ENCODE results near the gene THSD4.

THSD4 gene

GRCh38 chr15:71114887-71115566 lies at the start of gene THSD4:
THSD4 (plus strand) TSS chr15:71115471.
- DNase-seq (ENCODE audit: low read depth in 2 of 2): peak in 1 of 2 donors; percentile 10

DNA sequence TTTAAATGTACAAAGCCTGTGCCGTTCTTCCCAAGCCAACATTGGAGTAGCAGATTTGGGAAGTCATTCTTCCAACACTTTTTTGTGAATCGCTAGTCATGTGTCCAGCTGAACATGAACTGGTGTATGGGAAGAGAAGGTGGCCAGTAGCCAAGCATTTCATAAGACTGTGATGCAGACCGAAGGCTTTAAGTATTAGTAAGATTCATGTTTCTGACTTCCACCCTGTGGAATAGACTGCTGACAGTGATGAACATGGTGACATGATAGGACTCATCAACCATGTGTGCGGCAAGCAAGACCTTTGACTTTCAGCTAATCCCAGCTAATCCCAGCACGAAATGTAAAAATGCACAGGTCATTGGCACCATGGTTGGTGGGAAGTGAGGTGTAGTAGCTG lies 48.3 kb upstream of the THSD4 start:
- DNase-seq (ENCODE audit: low read depth in 2 of 2): no peak

- no peak for DNase-seq (ENCODE audit: low read depth in 2 of 2)
Measured at GRCh38 chr15:71069693-71070092, 45.6 kb upstream of the THSD4 start.

GRCh38 chr15:71071529-71071928 lies 43.7 kb upstream of the THSD4 start:
- no peak for DNase-seq (ENCODE audit: low read depth in 2 of 2)

DNA sequence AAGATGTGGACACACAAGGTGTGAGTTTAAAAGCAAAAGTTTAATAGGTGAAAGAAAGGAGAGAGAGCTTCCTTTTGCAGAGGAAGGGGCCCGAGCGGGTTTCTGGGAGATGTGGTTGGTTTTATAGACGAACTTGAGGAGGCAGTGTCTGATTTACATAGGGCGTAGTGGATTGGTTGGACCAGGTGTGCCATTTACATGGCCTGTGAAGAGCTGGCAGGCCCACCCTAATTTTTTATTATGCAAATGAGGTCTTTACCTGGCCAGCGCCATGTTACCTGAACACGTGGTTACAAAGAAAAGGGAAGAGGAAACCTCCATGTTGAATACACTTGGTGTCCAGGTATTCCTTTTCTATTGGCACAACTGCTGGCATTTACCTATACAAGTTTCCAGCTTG lies 42.8 kb upstream of the THSD4 start:
- DNase-seq (ENCODE audit: low read depth in 2 of 2): no peak

DNA sequence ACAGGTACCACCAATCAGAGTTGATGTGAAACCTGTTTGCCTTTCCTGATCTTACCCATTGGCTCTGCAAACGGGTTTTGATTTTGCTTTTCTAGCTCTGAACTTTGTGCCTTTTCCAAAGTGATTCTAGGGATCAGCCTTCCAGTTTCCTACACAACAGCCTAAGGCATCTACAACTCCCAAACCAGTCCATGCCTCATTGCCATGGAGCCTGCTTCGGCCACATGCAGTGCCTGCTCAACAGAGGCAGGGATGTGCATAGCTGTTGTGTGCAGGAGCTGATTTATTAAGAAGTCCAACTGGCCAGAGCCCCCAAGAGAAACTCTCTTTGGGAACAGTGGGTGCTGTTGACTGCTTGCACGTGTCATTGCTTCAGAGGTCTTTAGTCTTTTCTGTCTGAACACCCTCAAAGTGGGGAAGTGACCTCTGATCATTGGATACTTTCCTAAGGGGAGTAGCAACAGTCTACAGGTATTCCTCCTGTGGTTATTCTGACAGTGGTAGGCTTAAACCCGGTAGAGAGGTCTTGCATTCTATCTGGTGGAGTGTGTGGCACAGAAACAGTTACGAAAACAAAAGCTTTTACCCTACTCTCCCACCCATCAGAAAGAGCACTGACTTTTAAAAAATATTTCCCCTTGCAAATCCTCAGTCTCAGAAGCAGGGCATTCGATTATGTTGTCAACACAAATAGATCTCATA lies 36.6 kb upstream of the THSD4 start:
- no peak for DNase-seq (ENCODE audit: low read depth in 2 of 2)

DNA sequence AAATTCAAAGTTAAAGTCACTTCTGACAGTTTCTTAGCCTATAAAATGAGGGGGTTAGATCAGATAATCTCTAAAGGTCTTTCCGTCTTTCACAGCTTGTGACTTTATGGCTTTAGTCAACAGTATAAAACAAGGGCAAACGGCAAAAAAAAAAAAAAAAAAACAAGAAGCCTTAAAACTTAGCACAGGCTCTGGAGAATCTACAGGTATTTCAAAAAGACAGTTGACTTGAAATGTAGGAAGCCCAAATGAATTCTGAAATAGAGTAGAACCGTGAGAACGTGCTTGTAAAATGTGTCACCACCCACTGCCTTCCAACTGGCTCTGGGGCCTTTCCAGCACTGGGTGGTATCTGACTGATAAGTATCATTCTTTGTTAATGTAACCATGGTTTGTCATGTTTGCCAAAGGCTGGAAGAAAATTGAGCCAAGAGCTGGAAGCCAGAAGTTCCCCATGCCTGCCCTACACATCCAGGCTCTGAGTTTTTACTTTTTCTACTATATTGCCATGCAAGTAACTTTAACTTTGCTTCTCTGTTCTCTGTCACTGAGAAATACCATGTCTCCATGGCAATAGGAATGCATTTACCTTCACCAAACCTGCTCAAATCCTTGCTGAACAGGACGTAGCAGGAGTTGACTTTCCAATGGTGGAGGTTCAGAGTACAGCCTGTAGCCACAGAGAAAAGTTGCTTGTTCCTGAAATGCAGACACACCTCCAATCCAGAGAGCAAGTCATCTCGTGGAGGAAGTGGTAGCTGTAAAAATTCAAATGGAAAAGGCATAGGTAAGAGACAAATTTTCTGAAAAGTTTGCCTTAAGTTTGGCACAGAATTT lies 35.8 kb upstream of the THSD4 start:
- no peak for DNase-seq (ENCODE audit: low read depth in 2 of 2)

- no peak for DNase-seq (ENCODE audit: low read depth in 2 of 2)
Measured at GRCh38 chr15:71080166-71080565, 35.1 kb upstream of the THSD4 start.

- no peak for DNase-seq (ENCODE audit: low read depth in 2 of 2)
Measured at GRCh38 chr15:71080705-71081104, 34.6 kb upstream of the THSD4 start.

GRCh38 chr15:71082803-71083202 lies 32.5 kb upstream of the THSD4 start:
- DNase-seq (ENCODE audit: low read depth in 2 of 2): no peak

- no peak for DNase-seq (ENCODE audit: low read depth in 2 of 2)
Measured at GRCh38 chr15:71083349-71083748, 31.9 kb upstream of the THSD4 start.

- no peak for DNase-seq (ENCODE audit: low read depth in 2 of 2)
Measured at GRCh38 chr15:71084264-71084663, 31.0 kb upstream of the THSD4 start.

- no peak for DNase-seq (ENCODE audit: low read depth in 2 of 2)
Measured at GRCh38 chr15:71085809-71086208, 29.5 kb upstream of the THSD4 start.

DNA sequence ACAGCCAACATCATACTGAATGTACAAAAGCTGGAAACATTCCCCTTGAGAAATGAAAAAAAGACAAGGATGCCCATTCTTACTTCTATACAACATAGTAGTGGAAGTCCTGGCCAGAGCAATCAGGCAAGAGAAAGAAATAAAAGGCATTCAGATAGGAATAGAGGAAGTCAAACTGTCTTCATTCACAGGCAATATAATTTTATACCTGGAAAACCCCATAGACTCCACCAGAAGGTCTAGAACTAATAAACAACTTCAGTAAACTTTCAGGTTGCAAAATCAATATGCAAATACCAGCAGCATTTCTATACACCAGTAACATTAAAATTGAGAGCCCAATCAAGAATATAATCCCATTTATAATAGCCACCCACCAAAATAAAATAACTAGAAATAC lies 27.1 kb upstream of the THSD4 start:
- DNase-seq (ENCODE audit: low read depth in 2 of 2): no peak

GRCh38 chr15:71088683-71089082 lies 26.6 kb upstream of the THSD4 start:
- no peak for DNase-seq (ENCODE audit: low read depth in 2 of 2)

GRCh38 chr15:71089801-71090200 lies 25.5 kb upstream of the THSD4 start:
- no peak for DNase-seq (ENCODE audit: low read depth in 2 of 2)

- no peak for DNase-seq (ENCODE audit: low read depth in 2 of 2)
Measured at GRCh38 chr15:71091601-71092000, 23.7 kb upstream of the THSD4 start.

- DNase-seq (ENCODE audit: low read depth in 2 of 2): no peak
Measured at GRCh38 chr15:71092056-71092600, 23.1 kb upstream of the THSD4 start.

DNA sequence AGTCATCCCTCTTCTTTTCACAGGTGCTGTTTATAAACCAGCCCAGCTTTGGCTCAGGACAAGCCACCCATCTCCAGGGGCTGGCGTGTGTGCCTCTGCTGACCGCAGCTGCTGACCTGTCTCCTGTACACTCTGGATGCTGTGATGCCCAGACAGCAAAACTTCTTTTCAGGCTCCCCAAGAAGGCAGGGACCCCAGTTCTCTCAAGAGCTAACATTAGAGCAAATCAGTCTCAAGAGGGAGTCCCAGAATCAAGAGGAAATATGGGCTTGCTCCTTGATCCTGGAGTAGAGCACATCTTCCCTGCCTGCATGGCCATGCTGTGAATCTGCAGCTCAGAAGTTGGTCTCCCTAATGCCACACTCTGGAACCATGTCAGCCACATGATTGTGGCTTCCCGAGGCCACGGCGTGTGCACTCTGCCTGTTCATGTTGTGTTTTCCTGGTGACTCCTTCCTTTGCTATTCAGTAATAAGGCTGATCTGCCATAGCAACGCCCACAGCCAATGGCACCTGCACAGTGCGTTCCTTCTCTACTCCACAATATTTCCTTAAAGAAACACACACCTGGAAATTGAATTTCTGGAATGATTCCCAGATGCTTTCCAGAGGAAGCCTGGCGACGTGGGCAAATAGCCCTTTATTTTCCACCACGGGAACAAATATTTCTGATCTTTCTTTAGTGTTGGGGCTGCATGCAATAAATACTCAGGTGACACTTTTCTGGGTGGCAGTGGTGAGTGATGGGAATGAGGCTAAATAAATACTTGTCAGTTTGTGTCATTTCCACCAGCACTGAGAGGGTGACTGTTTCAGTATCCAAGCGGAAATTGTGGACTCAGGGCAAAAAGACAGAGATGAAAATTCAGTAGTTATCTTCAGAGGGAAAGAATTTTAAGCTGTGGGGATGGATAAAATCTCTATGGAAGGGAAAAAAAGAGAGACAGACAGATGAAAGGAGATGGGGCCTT lies 21.9 kb upstream of the THSD4 start:
- no peak for DNase-seq (ENCODE audit: low read depth in 2 of 2)

DNA sequence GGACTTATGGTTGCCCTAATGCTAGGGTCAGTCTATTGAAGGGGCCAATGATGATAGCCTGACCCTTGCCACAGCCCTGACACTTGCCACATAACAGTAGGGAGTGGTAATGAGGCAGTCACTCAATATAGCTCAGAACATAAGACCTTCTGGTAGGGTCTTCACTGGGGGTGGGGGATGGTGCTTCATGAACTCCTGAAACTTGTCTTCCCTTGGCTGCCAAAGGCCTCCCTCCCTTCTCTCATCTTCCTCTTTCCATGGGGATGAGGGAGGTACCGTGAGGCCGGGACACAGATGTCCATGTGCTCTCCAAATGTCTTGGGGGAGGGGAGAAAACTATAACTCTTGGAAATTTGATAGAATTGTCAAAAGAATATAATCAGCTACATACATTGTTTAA lies 21.1 kb upstream of the THSD4 start:
- no peak for DNase-seq (ENCODE audit: low read depth in 2 of 2)

DNA sequence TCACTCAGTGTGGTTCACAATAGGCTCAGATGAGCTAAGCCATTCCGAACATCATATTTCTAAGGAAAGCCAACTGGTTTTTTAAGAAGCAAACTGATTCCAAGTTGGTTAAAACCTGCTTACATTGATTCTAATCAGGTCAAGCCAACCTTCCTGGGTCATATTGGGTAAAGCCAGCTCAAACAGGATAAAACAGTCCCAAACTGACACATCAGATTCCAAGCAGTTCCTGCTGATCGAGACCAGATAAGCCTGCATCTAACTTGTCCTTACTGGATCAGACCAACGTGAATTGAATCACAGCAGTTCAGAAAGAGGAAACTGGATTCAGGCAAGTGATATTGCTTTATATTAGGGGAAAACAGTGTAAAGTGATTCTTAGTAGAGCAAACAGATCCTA lies 18.6 kb upstream of the THSD4 start:
- no peak for DNase-seq (ENCODE audit: low read depth in 2 of 2)
